Putamen (tissue), 1 donor: Measurements from ENCODE around the gene SYS1.

Experiments
- DNase-seq: peaks from one replicate; pipeline ENCODE4 v3.0.0-alpha.2; 2016; ENCODE audit warnings: low spot score

SYS1 gene

DNA sequence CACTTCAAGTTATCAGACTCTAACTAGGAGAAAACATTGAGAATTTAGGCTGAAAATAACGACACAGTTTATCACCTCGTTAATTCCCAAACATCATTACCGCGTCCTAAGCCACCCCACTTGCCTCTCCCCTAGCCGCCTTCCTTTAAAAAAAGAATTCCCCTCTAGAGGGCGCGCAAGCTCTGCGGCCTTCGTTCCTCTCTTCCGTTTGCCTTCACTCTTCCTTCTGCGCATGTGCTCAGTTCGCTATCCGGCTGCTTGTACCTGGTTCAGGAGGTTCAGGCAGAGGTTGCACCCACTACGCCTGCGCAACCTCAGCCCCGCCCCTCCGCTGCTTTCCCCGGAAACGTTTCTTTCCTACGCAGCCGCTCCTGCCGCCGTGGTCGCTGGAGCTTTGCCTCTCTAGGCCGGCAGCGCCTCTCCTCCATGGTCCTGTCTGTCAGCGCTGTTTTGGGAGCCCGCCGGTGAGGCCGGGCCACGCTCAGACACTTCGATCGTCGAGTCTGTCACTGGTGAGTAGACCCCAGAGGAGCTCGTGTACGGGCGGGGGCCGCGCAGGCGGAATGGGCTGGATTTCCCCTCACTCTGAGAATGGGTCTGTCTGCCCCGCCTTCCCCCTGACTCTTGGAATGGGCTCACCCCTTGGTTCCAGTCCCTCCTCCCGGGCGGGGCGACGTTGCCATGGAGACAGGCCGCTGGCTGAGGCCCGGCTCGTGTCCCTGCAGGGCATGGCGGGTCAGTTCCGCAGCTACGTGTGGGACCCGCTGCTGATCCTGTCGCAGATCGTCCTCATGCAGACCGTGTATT is at the start of gene SYS1:
SYS1 (plus strand) TSS at position 353 of the 807 bp plus-strand sequence; CDS start at position 729, 376 bp downstream.
- peak; percentile 98 for DNase-seq

DNA sequence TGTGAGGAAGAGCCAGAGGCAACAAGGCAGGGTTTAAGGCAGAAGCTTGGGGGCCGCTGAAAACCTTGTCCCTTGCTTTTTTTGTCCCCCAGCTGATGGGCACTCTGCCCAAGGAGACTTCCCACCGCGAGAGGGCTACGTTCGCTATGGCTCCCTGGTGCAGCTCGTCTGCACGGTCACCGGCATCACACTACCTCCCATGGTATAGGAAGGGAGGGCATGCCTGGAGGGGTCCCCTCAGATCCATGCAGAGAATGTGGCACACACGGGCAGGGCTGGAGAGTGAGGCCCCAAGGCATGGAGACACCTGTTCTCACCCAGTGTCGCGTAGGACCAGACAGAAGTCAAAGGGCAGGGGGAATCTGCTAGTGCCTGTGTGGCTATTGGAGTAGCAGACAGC is 49.0 kb upstream of the SYS1 start:
- no peak for DNase-seq

- no peak for DNase-seq
Observed at GRCh38 chr20:45315672-45316071, 47.3 kb upstream of the SYS1 start.

DNA sequence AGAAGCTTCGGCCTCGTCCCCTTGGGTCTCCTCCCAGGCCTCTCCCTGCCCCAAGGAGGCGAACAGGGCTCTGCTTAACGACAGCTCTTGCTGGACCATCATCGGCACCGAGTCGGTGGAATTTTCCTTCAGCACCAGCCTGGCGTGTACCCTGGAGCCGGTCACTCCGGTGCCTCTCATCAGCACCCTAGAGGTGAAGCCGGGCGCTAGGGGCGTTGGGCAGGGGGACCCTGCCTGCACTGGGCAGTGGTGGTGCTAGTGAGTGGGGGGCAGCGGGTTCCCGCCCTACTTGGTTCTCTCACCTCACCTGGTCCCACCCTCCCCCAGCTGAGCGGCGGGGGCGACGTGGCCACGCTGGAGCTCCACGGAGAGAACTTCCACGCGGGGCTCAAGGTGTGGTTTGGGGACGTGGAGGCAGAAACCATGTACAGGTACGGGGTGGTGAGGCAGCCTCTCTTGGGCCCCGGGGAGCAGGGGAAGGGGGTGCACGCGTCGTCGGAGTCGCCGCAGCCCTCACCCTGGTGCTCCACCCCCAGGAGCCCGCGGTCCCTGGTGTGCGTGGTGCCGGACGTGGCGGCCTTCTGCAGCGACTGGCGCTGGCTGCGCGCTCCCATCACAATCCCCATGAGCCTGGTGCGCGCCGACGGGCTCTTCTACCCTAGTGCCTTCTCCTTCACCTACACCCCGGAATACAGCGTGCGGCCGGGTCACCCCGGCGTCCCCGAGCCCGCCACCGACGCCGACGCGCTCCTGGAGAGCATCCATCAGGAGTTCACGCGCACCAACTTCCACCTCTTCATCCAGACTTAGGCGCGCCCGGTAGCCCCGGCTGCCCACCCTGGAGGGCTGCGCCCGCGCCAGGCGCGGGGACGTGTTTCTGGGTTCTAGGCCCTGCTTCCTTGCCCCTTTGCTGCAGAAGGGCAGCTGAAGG is 46.5 kb upstream of the SYS1 start:
- no peak for DNase-seq

GRCh38 chr20:45317826-45318225 is 45.1 kb upstream of the SYS1 start:
- no peak for DNase-seq

- DNase-seq, result no peak
Observed at GRCh38 chr20:45318386-45318939, 44.5 kb upstream of the SYS1 start.

DNA sequence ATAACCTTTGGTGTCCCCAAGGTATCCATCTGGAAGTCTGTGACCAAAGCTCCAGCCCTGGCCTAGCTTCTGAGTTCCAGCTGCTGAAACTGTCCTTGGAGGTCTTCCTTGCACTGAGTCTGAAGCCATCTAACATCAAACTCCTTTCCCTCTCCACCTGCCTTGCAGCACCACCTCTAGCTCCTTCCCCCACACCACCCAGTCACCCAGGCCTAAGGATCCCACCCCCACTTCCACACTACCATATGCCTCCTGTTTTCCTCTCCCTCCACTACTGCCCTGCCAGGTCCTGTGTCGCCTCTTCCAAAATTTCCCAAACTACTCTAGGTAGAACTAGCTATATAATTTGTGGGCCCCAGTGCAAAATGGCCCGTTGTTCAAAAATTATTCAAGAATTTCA is 44.0 kb upstream of the SYS1 start:
- no peak for DNase-seq

DNA sequence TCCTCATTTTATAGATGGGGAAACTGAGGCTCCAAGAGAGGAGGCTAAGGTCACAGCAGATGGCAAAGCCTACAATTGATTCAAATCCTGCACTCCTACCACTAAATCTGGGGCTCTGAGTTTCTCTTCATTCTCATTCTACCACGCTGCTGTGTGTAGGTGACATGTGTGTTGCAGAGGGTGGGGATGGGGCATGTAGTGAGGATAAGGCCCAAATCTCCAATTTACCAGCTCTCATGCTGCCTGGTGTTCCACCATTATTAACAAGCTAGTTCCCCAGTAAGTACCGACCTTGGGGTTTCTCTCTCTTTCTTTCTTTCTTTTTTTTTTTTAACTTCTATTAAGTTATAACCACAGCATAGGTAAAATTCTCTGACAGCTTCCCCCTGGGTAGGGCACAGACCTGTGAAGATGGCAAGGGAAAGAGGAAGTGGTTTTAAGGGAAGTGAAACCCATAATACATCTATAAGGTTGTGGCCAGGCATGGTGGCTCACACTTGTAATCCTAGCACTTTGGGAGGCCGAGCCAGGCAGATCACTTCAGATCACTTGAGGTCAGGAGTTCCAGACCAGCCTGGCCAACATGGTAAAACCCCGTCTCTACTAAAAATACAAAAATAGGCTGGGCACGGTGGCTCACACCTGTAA is 41.9 kb upstream of the SYS1 start:
- no peak for DNase-seq

DNA sequence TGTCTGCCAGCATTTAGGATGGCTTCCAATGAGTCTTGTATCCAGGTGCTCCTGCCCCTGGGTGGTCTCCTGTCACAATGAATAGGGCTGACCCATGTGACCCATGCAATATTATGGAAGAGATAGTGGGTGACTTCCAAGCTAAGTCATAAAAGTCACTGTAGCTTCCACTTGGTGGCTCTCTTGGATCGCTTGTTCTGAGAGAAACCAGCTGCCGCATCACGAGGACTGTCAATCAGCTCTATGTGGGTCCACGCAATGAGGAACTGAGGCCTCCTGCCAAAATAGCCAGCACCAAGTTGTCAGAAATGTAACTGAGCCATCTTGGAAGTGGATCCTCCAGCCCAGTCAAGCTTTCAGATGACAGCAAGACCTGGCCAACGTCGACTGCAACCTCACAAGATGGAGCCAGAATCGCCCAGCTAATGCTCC is 40.0 kb upstream of the SYS1 start:
- DNase-seq, result peak; percentile 70

GRCh38 chr20:45323731-45324130 is 39.2 kb upstream of the SYS1 start:
- DNase-seq, result no peak

DNA sequence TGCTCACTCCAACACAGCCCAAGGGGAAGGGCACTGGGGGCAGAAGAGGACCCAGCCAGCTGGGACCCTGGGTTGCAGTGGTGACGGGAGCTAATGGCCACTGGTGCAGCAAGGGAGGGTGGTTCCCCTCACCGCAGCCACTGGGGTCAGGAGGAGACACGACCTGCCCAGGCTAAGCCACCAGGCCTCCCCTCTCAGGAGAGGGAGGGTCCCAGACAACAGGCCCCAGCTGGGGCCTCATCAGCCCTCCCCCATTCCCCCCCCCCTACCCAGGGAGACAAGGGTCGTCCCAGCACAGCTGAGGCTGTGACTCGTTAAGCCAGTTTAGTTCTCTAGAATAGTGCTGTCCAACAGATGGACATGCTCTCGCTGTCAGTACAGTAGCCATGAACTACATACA is 37.6 kb upstream of the SYS1 start:
- no peak for DNase-seq

DNA sequence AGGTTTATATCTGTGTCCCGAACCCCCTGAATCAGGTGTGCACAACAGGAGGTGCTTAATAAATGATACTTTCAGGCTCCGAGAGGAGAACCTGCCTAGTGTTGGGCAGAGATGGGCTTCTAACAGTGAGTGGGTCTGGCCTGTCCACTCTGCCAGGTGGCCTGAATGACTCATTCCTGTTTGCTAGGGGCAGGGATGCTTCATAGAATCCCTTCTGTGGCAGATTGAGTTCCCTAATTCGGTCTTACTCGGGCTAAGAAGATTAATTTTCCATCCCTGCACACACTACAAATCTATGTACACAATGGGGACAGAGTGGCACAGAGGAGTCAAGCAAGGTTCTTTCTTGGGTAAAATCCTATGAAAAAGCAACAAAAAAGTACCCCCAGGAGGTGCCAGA is 34.5 kb upstream of the SYS1 start:
- no peak for DNase-seq

DNA sequence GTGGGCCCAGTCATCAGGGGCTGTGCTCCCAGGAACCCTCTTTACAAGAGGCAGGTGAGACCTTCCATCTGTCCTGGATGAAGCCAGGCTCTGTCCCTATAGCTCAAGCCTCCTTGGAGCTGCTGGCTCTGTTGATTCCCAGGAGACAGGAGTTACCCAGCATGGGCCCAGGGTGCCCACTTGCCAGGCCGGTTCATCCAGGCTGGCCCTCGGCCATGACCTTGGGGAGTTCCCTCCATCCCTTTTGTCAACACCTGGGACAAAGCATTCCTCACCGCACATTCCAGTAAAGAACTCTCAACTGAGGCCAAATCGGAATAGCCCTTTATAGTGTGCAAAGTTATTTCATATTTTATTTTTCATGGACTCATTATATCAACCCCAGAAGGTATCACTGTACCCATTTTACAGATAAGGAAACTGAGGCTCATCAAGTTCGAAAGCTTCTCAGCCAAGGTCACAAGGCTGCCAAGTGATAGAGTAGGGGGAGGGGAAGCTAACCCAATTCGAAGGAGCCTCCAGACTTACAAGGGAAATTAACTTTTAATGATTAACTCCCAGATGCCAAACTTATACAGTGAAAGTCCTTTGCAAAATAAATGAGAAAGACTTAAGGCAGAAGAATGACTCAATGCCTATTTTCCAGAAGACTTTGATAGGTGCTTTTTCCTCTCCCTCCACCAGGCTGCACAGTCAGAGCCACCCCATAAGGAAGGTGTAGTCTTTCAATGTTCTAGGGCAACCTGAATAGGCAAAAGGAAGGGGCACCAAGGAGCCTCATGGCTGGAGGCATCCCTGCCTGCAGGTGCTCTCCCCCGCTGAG is 33.2 kb upstream of the SYS1 start:
- DNase-seq, result no peak

GRCh38 chr20:45330476-45330875 is 32.5 kb upstream of the SYS1 start:
- no peak for DNase-seq

DNA sequence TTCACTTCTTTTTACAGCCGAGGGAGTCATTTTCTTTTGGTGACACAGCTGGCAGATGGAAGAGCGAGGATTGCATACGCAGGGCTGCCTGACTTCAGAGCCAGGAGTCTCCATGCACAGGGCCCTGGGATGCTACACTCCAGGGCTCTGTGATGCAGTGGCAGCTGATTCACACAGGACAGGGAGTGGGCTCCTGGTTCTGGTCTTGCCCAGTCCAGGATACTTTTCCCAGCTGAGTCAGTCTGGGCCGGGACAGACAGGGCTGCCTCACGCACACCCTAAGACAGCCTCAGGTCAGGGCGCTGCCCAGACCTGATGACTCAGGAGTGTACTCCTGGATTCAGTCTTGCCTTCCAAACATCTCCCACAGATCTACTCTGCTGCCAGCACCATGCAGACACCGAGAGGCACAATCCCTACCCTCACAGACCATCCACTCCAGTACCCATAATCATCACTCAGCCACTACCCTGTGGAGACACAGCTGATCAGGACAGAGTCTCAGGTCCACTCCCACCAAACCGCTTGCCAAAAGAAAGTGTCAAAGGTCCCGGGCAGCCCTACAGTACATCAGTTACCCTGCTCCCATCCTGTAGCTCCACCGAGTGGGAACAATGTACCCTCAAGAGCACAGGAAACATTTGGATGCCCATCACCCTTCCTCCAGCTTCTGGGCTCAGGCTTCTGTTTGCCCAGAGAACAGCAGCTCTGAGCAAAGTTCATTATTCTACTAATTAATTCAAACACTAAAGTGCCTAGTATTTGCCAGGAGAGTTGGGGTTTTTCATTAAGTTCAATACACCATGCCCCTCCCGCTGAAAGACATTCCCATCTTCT is 26.2 kb upstream of the SYS1 start:
- DNase-seq, result no peak

- DNase-seq, result no peak
Observed at GRCh38 chr20:45337367-45338120, 25.4 kb upstream of the SYS1 start.

GRCh38 chr20:45338121-45339030 is 24.6 kb upstream of the SYS1 start:
- DNase-seq, result no peak

DNA sequence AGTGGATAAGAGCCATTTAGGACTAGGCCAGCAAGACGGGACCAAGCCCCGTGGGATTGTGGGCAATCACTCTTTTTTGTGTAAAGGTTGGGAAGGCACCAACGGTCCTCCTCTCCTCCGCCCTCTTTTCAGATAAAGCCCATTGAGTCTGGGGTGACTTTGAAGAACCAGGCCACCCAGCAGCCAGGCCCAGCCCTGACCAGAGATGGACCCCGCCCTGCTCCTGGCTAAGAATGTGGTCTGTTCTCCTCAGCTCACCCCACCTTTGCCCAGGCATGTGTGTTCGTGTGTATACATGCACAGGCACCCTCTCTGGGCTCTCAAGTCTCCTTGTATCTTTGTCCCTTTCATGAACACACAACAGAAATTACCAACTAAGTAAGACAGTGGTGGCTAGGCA is 23.9 kb upstream of the SYS1 start:
- DNase-seq, result no peak

GRCh38 chr20:45339799-45340198 is 23.2 kb upstream of the SYS1 start:
- no peak for DNase-seq
